ENCODE results near the gene HNRNPA3. TPM values are rescaled to one million over a fixed set of nuclear protein-coding genes. Genes with fewer than 3 reads are reported as not detected.

The HNRNPA3 gene
- total and polyA plus RNA-seq, 2 of the 13 experiments (the other 11 are each of a cell fraction or from before 2014, with no cell fraction given) = 73.3 to 97.7 TPM

- peak in 1 of 2 experiments; percentile 48; a peak in 1 of 4 replicates for TF ChIP-seq EP300 (IDR thresholded peaks at IDR 0.05; ENCODE audit: low read depth in 2 of 2, low read length in 2 of 2)
- 0 out of 2 replicates have a peak, but pooled peaks have one; percentile 13 for TF ChIP-seq EP300 (CRISPR knock-in tag; IDR thresholded peaks at IDR 0.05; ENCODE audit: borderline replicate concordance)
- TF ChIP-seq SALL1 (CRISPR knock-in tag; IDR thresholded peaks at IDR 0.05) = 0 out of 2 replicates have a peak, but pooled peaks have one; percentile 49
- 0 out of 2 replicates have a peak, but pooled peaks have one; percentile 43 for TF ChIP-seq MEIS1 (CRISPR knock-in tag; IDR thresholded peaks at IDR 0.05; ENCODE audit: borderline replicate concordance)
- TF ChIP-seq KLF16 (CRISPR knock-in tag; IDR thresholded peaks at IDR 0.05) = peak in 1 of 2 experiments; percentile 59; a peak in 2 of 4 replicates
- 0 out of 2 replicates have a peak, but pooled peaks have one; percentile 15 for TF ChIP-seq ZBTB7B (CRISPR knock-in tag; IDR thresholded peaks at IDR 0.05)
- TF ChIP-seq HOMEZ (CRISPR knock-in tag; IDR thresholded peaks at IDR 0.05; ENCODE audit: low read depth) = 0 out of 2 replicates have a peak, but pooled peaks have one; percentile 31
- peak; percentile 48; the same call in 1 of the 2 replicates for TF ChIP-seq KDM5A (IDR thresholded peaks at IDR 0.05; ENCODE audit: borderline replicate concordance, low read length)
- TF ChIP-seq ZNF414 (CRISPR knock-in tag; IDR thresholded peaks at IDR 0.05) = peak; percentile 51; the same call in 1 of the 2 replicates
- TF ChIP-seq ISL2 (CRISPR knock-in tag; IDR thresholded peaks at IDR 0.05) = no peak
- peak; percentile 71 for TF ChIP-seq ASH2L (IDR thresholded peaks at IDR 0.05; ENCODE audit: insufficient read length, low read depth, low read length)
- TF ChIP-seq SMAD1 (CRISPR knock-in tag; IDR thresholded peaks at IDR 0.05; ENCODE audit: borderline replicate concordance, low read depth) = no peak
- peak; percentile 45; the same call in 1 of the 2 replicates for TF ChIP-seq ZNF543 (CRISPR knock-in tag; IDR thresholded peaks at IDR 0.05)
- no peak for TF ChIP-seq MYNN (CRISPR knock-in tag; IDR thresholded peaks at IDR 0.05; ENCODE audit: low read depth)
- TF ChIP-seq TBL1XR1 (IDR thresholded peaks at IDR 0.05; ENCODE audit: borderline replicate concordance, low read length, partially characterized antibody) = no peak
- 0 out of 2 replicates have a peak, but pooled peaks have one; percentile 27 for TF ChIP-seq SNAPC2 (CRISPR knock-in tag; IDR thresholded peaks at IDR 0.05)
- TF ChIP-seq E2F5 (CRISPR knock-in tag; conservative IDR thresholded peaks at IDR 0.05) = 0 out of 2 replicates have a peak, but pooled peaks have one; percentile 7
- TF ChIP-seq SRSF9 (IDR thresholded peaks at IDR 0.05; ENCODE audit: borderline replicate concordance, insufficient read depth, low read depth, low read length, poor library complexity, severe bottlenecking) = no peak
- TF ChIP-seq ERF (CRISPR knock-in tag; IDR thresholded peaks at IDR 0.05) = peak; percentile 20; the same call in 1 of the 2 replicates
- TF ChIP-seq ZBTB7A (CRISPR knock-in tag; IDR thresholded peaks at IDR 0.05) = no peak
- TF ChIP-seq REPIN1 (CRISPR knock-in tag; IDR thresholded peaks at IDR 0.05; ENCODE audit: borderline replicate concordance, low read depth) = peak; percentile 15; the same call in 1 of the 2 replicates
- peak; percentile 60 for TF ChIP-seq SOX5 (CRISPR knock-in tag; IDR thresholded peaks at IDR 0.05; ENCODE audit: borderline replicate concordance)
These were observed 42.0 kb downstream of the HNRNPA3 start (continued) for GRCh38 chr2:177254433-177255226.

Data from HepG2 (cell line).